ENCODE measurements around the gene CPTP.

CPTP gene

GRCh38 chr1:1341549-1342021 is 17.0 kb downstream of the CPTP start:
- Histone ChIP-seq H3K27ac (ENCODE audit: low read length) (no peak overlapping the region), H3K79me2 (ENCODE audit: low read length) (peaks cover 3% of the 10 kb centered on the region; the same call in 1 of the 2 replicates), H3K4me3 (ENCODE audit: low read length) (no peak overlapping the region), H3K9me3 (replicated peaks; ENCODE audit: insufficient read depth, low read length) (no peaks in the 10 kb centered on the region), H4K20me1 (ENCODE audit: insufficient read depth, low read length) (no peaks in the 10 kb centered on the region), H3K27me3 (replicated peaks; ENCODE audit: insufficient read depth, low read length) (no peaks in the 10 kb centered on the region), H3K9me2 (replicated peaks; ENCODE audit: insufficient read depth, low read length) (no peaks in the 10 kb centered on the region), H3K4me1 (ENCODE audit: low read length) (no peaks in the 10 kb centered on the region), H3F3A (ENCODE audit: insufficient read depth, low read length) (no peaks in the 10 kb centered on the region), H2AFZ (ENCODE audit: low read length) (no peak overlapping the region), H3K9ac (ENCODE audit: low read length) (no peak overlapping the region), H3K36me3 (replicated peaks; ENCODE audit: insufficient read depth, low read length) (no peaks in the 10 kb centered on the region), H3K4me2 (ENCODE audit: low read depth, low read length) (no peak overlapping the region)
- no peak for DNase-seq
- TF ChIP-seq CTCF (IDR thresholded peaks at IDR 0.05; ENCODE audit: low read length) (no peak), EZH2 (optimal IDR thresholded peaks at IDR 0.05; ENCODE audit: low read depth, low read length) (no peak), EZH2phosphoT487 (IDR thresholded peaks at IDR 0.05; ENCODE audit: low read length) (no peak)

- H3K9ac ChIP-seq (ENCODE audit: low read length) = no peak overlapping the region
- H3K4me2 ChIP-seq (ENCODE audit: low read depth, low read length) = no peak overlapping the region
- peaks cover 8% of the 10 kb centered on the region for H3K79me2 ChIP-seq (ENCODE audit: low read length)
- no peaks in the 10 kb centered on the region for H3K9me3 ChIP-seq (replicated peaks; ENCODE audit: insufficient read depth, low read length)
- no peak overlapping the region for H2AFZ ChIP-seq (ENCODE audit: low read length)
- no peaks in the 10 kb centered on the region for H3K36me3 ChIP-seq (replicated peaks; ENCODE audit: insufficient read depth, low read length)
- no peaks in the 10 kb centered on the region for H3K27me3 ChIP-seq (replicated peaks; ENCODE audit: insufficient read depth, low read length)
- no peaks in the 10 kb centered on the region for H3K4me1 ChIP-seq (ENCODE audit: low read length)
- no peak overlapping the region for H3K4me3 ChIP-seq (ENCODE audit: low read length)
- no peak for DNase-seq
- TF ChIP-seq CTCF (IDR thresholded peaks at IDR 0.05; ENCODE audit: low read length) (no peak), EZH2 (optimal IDR thresholded peaks at IDR 0.05; ENCODE audit: low read depth, low read length) (no peak), EZH2phosphoT487 (IDR thresholded peaks at IDR 0.05; ENCODE audit: low read length) (no peak)
- H3K27ac ChIP-seq (ENCODE audit: low read length) = no peak overlapping the region
- H4K20me1 ChIP-seq (ENCODE audit: insufficient read depth, low read length) = no peaks in the 10 kb centered on the region
- no peaks in the 10 kb centered on the region for H3F3A ChIP-seq (ENCODE audit: insufficient read depth, low read length)
- H3K9me2 ChIP-seq (replicated peaks; ENCODE audit: insufficient read depth, low read length) = no peaks in the 10 kb centered on the region
Measured at GRCh38 chr1:1342061-1342562, 17.5 kb downstream of the CPTP start.

- no peak overlapping the region for H2AFZ ChIP-seq (ENCODE audit: low read length)
- no peaks in the 10 kb centered on the region for H3K27me3 ChIP-seq (replicated peaks; ENCODE audit: insufficient read depth, low read length)
- no peak overlapping the region for H3K4me3 ChIP-seq (ENCODE audit: low read length)
- H3F3A ChIP-seq (ENCODE audit: insufficient read depth, low read length) = no peaks in the 10 kb centered on the region
- DNase-seq = no peak
- no peaks in the 10 kb centered on the region for H3K9me2 ChIP-seq (replicated peaks; ENCODE audit: insufficient read depth, low read length)
- H3K79me2 ChIP-seq (ENCODE audit: low read length) = peaks cover 13% of the 10 kb centered on the region
- no peaks in the 10 kb centered on the region for H3K9me3 ChIP-seq (replicated peaks; ENCODE audit: insufficient read depth, low read length)
- no peak overlapping the region for H3K27ac ChIP-seq (ENCODE audit: low read length)
- no peaks in the 10 kb centered on the region for H4K20me1 ChIP-seq (ENCODE audit: insufficient read depth, low read length)
- no peaks in the 10 kb centered on the region for H3K36me3 ChIP-seq (replicated peaks; ENCODE audit: insufficient read depth, low read length)
- H3K9ac ChIP-seq (ENCODE audit: low read length) = no peak overlapping the region
- TF ChIP-seq EZH2 (optimal IDR thresholded peaks at IDR 0.05; ENCODE audit: low read depth, low read length) (no peak), EZH2phosphoT487 (IDR thresholded peaks at IDR 0.05; ENCODE audit: low read length) (no peak), CTCF (IDR thresholded peaks at IDR 0.05; ENCODE audit: low read length) (no peak)
- no peaks in the 10 kb centered on the region for H3K4me1 ChIP-seq (ENCODE audit: low read length)
- H3K4me2 ChIP-seq (ENCODE audit: low read depth, low read length) = no peak overlapping the region
Measured at GRCh38 chr1:1342584-1343115, 18.0 kb downstream of the CPTP start.

Measured in MM.1S (cell line).